HCT116 (cell line): ENCODE results near the gene TBRG1. TPM values are rescaled to one million over a fixed set of nuclear protein-coding genes. Genes with fewer than 3 reads are reported as not detected.

Experiments
- ATAC-seq: fragments of 200-7000 bp; cut with Tn5 transposase; 2 replicates; pipeline ENCODE4 v1.9.1; 2020; ENCODE audit warnings: mild to moderate bottlenecking, moderate library complexity
- BruUV-seq: library from RNA; stranded (reverse); fragments of 400-500 nt; replicated peaks from 2 replicates; lab custom pipeline; 2021; lab: Mats Ljungman, UMichigan
- CTCF ChIA-PET: fragments of 300-600 bp; sonication (Branson Sonifier 250); formaldehyde crosslinking; loops from one replicate; lab custom pipeline; 2021; ENCODE audit warnings: antibody characterized with exemption; lab: Charles Lee
- POLR2A ChIA-PET: fragments of 300-600, 350-600 bp; sonication (Branson Sonifier 250); formaldehyde crosslinking; loops from one replicate; lab custom pipeline; 2021; ENCODE audit warnings: antibody characterized with exemption; lab: Charles Lee
- RAD21 ChIA-PET, 2 experiments: fragments of 300-600 bp; sonication (Branson Sonifier 250); formaldehyde crosslinking; loops; one replicate each; lab custom pipeline; 2023; ENCODE audit warnings: low total read pairs in 2 of 2; ENCODE audit not compliant: uncharacterized antibody in 2 of 2, unreplicated experiment in 2 of 2, low non-redundant PET in 1 of 2; lab: Charles Lee
- DNase-seq: peaks from one replicate; pipeline ENCODE4 v3.0.0-alpha.2; 2010; ENCODE audit warnings: low read depth, low spot score
- H2AFZ ChIP-seq: fragments of 200-600 bp; shearing (Covaris generic), sonication (generic); 2 replicates; pipeline ENCODE4 v1.6.1; 2017; ENCODE audit warnings: low read depth, mixed run types, mixed read lengths, antibody characterized with exemption, low read length; ENCODE audit not compliant: poor library complexity, severe bottlenecking
- H3K27ac ChIP-seq: 2 replicates; pipeline ENCODE4 v1.5.1; 2012; ENCODE audit warnings: low read depth, low read length
- H3K27me3 ChIP-seq: fragments of 200-600 bp; sonication (generic); 2 replicates; pipeline ENCODE4 v1.6.1; 2016; ENCODE audit warnings: mixed run types, low read length, mixed read lengths; ENCODE audit not compliant: insufficient read depth
- H3K36me3 ChIP-seq, 2 experiments: fragments of 200-500 bp in 1 of 2; fragments of 200-600 bp in 1 of 2; sonication (Bioruptor generic) in 1 of 2; sonication (generic) in 1 of 2; 2 replicates each; pipeline versions ENCODE4 v1.5.1 to v1.6.1; 2014 to 2016; ENCODE audit warnings: low read length in 2 of 2, inconsistent platforms in 1 of 2, mixed read lengths in 1 of 2, mixed run types in 1 of 2; ENCODE audit not compliant: insufficient read depth in 2 of 2, control insufficient read depth in 1 of 2
- H3K4me1 ChIP-seq, 2 experiments: fragments of 200-600 bp in 1 of 2; sonication (generic) in 1 of 2; 2 replicates each; pipeline versions ENCODE4 v1.5.1 to v1.6.1; 2012 to 2017; ENCODE audit warnings: low read length in 2 of 2, inconsistent platforms in 1 of 2, mild to moderate bottlenecking in 1 of 2, mixed read lengths in 1 of 2, mixed run types in 1 of 2, moderate library complexity in 1 of 2; ENCODE audit not compliant: insufficient read depth in 2 of 2, control insufficient read depth in 1 of 2
- H3K4me2 ChIP-seq: fragments of 200-600 bp; sonication (generic); 2 replicates; pipeline ENCODE4 v1.6.1; 2017; ENCODE audit warnings: mixed run types, low read length, mixed read lengths
- H3K4me3 ChIP-seq, 2 experiments: fragments of 200-600 bp in 1 of 2; sonication (generic) in 1 of 2; replicated peaks in 1 of 2; 2 replicates each; pipeline ENCODE4 v1.5.1; 2011 to 2016; ENCODE audit warnings: low read length in 2 of 2, control low read depth in 1 of 2, low read depth in 1 of 2, mild to moderate bottlenecking in 1 of 2, mixed read lengths in 1 of 2, mixed run types in 1 of 2
- H3K79me2 ChIP-seq: fragments of 200-600 bp; sonication (generic); 2 replicates; pipeline ENCODE4 v1.6.1; 2017; ENCODE audit warnings: mild to moderate bottlenecking, mixed run types, low read length, moderate library complexity, mixed read lengths; ENCODE audit not compliant: insufficient read depth
- H3K9ac ChIP-seq: fragments of 200-600 bp; sonication (generic); 2 replicates; pipeline ENCODE4 v1.6.1; 2016; ENCODE audit warnings: low read length, mixed read lengths
- H3K9me2 ChIP-seq: fragments of 200-600 bp; sonication (generic), shearing (Covaris generic); 2 replicates; pipeline ENCODE4 v1.6.1; 2017; ENCODE audit warnings: mixed run types, mild to moderate bottlenecking, moderate library complexity; ENCODE audit not compliant: insufficient read depth
- H3K9me3 ChIP-seq, 2 experiments: fragments of 200-500 bp in 1 of 2; fragments of 200-600 bp in 1 of 2; sonication (Bioruptor generic) in 1 of 2; sonication (generic) in 1 of 2; 2 replicates each; pipeline ENCODE4 v1.6.1; 2014 to 2017; ENCODE audit warnings: low read length in 2 of 2, mixed read lengths in 2 of 2, inconsistent platforms in 1 of 2, low read depth in 1 of 2, mild to moderate bottlenecking in 1 of 2, mixed run types in 1 of 2, moderate library complexity in 1 of 2; ENCODE audit not compliant: control insufficient read depth in 1 of 2, insufficient read depth in 1 of 2
- H4K20me1 ChIP-seq: fragments of 200-600 bp; sonication (generic), shearing (Covaris generic); 2 replicates; pipeline ENCODE4 v1.6.1; 2017; ENCODE audit warnings: mixed run types, mild to moderate bottlenecking, moderate library complexity; ENCODE audit not compliant: insufficient read depth
- EGR1 ChIP-seq: IDR thresholded peaks from 2 replicates; pipeline ENCODE4 v1.6.1; 2012; ENCODE audit warnings: low read depth
- EZH2phosphoT487 ChIP-seq: fragments of 200-600 bp; IDR thresholded peaks from 2 replicates; pipeline ENCODE4 v1.6.1; 2018; ENCODE audit warnings: antibody characterized with exemption, borderline replicate concordance
- FOSL1 ChIP-seq: IDR thresholded peaks from 2 replicates; pipeline ENCODE4 v1.6.1; 2012; ENCODE audit warnings: low read depth
- JUND ChIP-seq: IDR thresholded peaks from 2 replicates; pipeline ENCODE4 v1.6.1; 2012
- POLR2A ChIP-seq: IDR thresholded peaks from 2 replicates; pipeline ENCODE4 v1.7.0; 2011; ENCODE audit warnings: borderline replicate concordance; ENCODE audit not compliant: insufficient read depth, insufficient read length; ENCODE audit errors: extremely low read depth
- POLR2AphosphoS5 ChIP-seq: IDR thresholded peaks from 2 replicates; pipeline ENCODE4 v1.6.1; 2011; ENCODE audit warnings: mild to moderate bottlenecking, low read depth, low read length, moderate library complexity
- RAD21 ChIP-seq: IDR thresholded peaks from 2 replicates; pipeline ENCODE4 v1.6.1; 2012; ENCODE audit warnings: low read depth, mild to moderate bottlenecking
- SIN3A ChIP-seq: IDR thresholded peaks from 2 replicates; pipeline ENCODE4 v1.6.1; 2012; ENCODE audit warnings: low read depth
- SRF ChIP-seq: IDR thresholded peaks from 2 replicates; pipeline ENCODE4 v1.6.1; 2012; ENCODE audit warnings: low read depth
- TCF7L2 ChIP-seq: IDR thresholded peaks from 2 replicates; pipeline ENCODE4 v1.7.0; 2011; ENCODE audit warnings: borderline replicate concordance, inconsistent platforms; ENCODE audit not compliant: insufficient read depth, insufficient read length; ENCODE audit errors: extremely low read depth
- intact Hi-C: fragments of 100-400 bp; cut with micrococcal nuclease; formaldehyde crosslinking; loops from 2 replicates; pipeline ENCODE4 v1.10.0; 2022
- total RNA-seq: library from RNA; stranded (reverse); gene quantifications from one replicate; pipeline ENCODE4 v1.2.1, GENCODE V29; 2021; ENCODE audit not compliant: unreplicated experiment
- TF ChIP-seq, protein P1 (sequence below): IDR thresholded peaks from 2 replicates; pipeline ENCODE4 v1.6.1; 2012; ENCODE audit warnings: low read depth
- TF ChIP-seq, protein P2 (sequence below): IDR thresholded peaks from 2 replicates; pipeline ENCODE4 v1.6.1; 2012
- TF ChIP-seq, protein P3 (sequence below), 3 experiments: fragments of 200-600 bp in 1 of 3; sonication (generic) in 1 of 3; IDR thresholded peaks in 2 of 3; conservative IDR thresholded peaks in 1 of 3; 2 replicates each; pipeline ENCODE4 v1.5.1; 2012 to 2017; ENCODE audit warnings: low read depth in 2 of 3, low read length in 2 of 3, antibody characterized with exemption in 1 of 3, borderline replicate concordance in 1 of 3, control low read depth in 1 of 3, mild to moderate bottlenecking in 1 of 3, mixed read lengths in 1 of 3, mixed run types in 1 of 3, moderate library complexity in 1 of 3; ENCODE audit not compliant: insufficient read depth in 1 of 3
- TF ChIP-seq, protein P4 (sequence below): IDR thresholded peaks from 2 replicates; pipeline ENCODE4 v1.6.1; 2011; ENCODE audit warnings: mild to moderate bottlenecking, low read length, moderate library complexity; ENCODE audit not compliant: insufficient replicate concordance; ENCODE audit errors: extremely low read depth

The TBRG1 gene
- total RNA-seq, 1 experiment from 2014 or later = 29.6 TPM

DNA sequence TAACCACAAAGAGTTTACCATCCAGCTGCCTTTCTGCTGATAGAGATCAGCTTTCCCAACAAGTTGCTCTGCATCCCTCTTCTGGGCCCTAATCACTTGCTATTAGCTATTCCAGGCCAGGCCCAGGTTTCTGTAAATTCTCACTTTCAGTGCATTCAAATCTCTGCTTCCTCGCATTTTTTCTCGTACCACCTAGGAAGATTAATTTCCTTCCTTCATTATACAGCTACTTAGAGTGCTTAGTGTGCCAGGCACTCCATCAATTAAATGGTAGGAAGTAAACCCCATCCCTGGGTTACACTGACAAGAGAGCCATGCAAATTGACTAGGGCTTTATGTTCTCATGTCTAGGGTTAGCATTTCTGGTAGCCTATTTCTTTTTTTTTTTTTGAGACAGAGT, 41.2 kb downstream of the TBRG1 start:
- Histone ChIP-seq H3K27ac (no peak overlapping the region), H3K4me3 (no peak overlapping the region), H3K9me3 (no peaks in the 10 kb centered on the region), H4K20me1 (no peaks in the 10 kb centered on the region), H3K4me2 (no peak overlapping the region), H2AFZ (no peak overlapping the region), H3K79me2 (no peaks in the 10 kb centered on the region), H3K9ac (no peak overlapping the region), H3K9me2 (no peaks in the 10 kb centered on the region), H3K4me1 (no peaks in the 10 kb centered on the region), H3K27me3 (no peaks in the 10 kb centered on the region), H3K36me3 (no peaks in the 10 kb centered on the region)
- POLR2A ChIA-PET = no interaction called here
- ATAC-seq (no peak), DNase-seq (no peak)
- RAD21 ChIA-PET = no interaction called here
- intact Hi-C loops = no loop called here
- CTCF ChIA-PET = interaction anchor here (1.1 kb wide), 1 partner anchor 130 kb away, joined by 4 read pairs; no protein-coding TSS in a partner anchor
- TF ChIP-seq, protein P1, sequence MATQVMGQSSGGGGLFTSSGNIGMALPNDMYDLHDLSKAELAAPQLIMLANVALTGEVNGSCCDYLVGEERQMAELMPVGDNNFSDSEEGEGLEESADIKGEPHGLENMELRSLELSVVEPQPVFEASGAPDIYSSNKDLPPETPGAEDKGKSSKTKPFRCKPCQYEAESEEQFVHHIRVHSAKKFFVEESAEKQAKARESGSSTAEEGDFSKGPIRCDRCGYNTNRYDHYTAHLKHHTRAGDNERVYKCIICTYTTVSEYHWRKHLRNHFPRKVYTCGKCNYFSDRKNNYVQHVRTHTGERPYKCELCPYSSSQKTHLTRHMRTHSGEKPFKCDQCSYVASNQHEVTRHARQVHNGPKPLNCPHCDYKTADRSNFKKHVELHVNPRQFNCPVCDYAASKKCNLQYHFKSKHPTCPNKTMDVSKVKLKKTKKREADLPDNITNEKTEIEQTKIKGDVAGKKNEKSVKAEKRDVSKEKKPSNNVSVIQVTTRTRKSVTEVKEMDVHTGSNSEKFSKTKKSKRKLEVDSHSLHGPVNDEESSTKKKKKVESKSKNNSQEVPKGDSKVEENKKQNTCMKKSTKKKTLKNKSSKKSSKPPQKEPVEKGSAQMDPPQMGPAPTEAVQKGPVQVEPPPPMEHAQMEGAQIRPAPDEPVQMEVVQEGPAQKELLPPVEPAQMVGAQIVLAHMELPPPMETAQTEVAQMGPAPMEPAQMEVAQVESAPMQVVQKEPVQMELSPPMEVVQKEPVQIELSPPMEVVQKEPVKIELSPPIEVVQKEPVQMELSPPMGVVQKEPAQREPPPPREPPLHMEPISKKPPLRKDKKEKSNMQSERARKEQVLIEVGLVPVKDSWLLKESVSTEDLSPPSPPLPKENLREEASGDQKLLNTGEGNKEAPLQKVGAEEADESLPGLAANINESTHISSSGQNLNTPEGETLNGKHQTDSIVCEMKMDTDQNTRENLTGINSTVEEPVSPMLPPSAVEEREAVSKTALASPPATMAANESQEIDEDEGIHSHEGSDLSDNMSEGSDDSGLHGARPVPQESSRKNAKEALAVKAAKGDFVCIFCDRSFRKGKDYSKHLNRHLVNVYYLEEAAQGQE = no peak
- TF ChIP-seq TCF7L2 (no peak), EZH2phosphoT487 (no peak), POLR2AphosphoS5 (no peak), RAD21 (no peak), SRF (no peak), JUND (no peak), SIN3A (no peak), EGR1 (no peak), POLR2A (no peak), FOSL1 (no peak)
- TF ChIP-seq, protein P2, sequence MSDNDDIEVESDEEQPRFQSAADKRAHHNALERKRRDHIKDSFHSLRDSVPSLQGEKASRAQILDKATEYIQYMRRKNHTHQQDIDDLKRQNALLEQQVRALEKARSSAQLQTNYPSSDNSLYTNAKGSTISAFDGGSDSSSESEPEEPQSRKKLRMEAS = no peak
- TF ChIP-seq, protein P3, sequence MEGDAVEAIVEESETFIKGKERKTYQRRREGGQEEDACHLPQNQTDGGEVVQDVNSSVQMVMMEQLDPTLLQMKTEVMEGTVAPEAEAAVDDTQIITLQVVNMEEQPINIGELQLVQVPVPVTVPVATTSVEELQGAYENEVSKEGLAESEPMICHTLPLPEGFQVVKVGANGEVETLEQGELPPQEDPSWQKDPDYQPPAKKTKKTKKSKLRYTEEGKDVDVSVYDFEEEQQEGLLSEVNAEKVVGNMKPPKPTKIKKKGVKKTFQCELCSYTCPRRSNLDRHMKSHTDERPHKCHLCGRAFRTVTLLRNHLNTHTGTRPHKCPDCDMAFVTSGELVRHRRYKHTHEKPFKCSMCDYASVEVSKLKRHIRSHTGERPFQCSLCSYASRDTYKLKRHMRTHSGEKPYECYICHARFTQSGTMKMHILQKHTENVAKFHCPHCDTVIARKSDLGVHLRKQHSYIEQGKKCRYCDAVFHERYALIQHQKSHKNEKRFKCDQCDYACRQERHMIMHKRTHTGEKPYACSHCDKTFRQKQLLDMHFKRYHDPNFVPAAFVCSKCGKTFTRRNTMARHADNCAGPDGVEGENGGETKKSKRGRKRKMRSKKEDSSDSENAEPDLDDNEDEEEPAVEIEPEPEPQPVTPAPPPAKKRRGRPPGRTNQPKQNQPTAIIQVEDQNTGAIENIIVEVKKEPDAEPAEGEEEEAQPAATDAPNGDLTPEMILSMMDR (IDR thresholded peaks at IDR 0.05 in 2 of 3, conservative IDR thresholded peaks at IDR 0.05 in 1 of 3; ENCODE audit: borderline replicate concordance in 1 of 3, insufficient read depth in 1 of 3, low read depth in 2 of 3, low read length in 2 of 3) = no peak
- TF ChIP-seq, protein P4, sequence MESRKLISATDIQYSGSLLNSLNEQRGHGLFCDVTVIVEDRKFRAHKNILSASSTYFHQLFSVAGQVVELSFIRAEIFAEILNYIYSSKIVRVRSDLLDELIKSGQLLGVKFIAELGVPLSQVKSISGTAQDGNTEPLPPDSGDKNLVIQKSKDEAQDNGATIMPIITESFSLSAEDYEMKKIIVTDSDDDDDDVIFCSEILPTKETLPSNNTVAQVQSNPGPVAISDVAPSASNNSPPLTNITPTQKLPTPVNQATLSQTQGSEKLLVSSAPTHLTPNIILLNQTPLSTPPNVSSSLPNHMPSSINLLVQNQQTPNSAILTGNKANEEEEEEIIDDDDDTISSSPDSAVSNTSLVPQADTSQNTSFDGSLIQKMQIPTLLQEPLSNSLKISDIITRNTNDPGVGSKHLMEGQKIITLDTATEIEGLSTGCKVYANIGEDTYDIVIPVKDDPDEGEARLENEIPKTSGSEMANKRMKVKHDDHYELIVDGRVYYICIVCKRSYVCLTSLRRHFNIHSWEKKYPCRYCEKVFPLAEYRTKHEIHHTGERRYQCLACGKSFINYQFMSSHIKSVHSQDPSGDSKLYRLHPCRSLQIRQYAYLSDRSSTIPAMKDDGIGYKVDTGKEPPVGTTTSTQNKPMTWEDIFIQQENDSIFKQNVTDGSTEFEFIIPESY = no peak
- BruUV-seq = no TSS peak
